GM23338 (cell line): ENCODE results near the gene EIF3K. TPM values are rescaled to one million over a fixed set of nuclear protein-coding genes. Genes with fewer than 3 reads are reported as not detected.

Source experiments
- ATAC-seq: fragments of 200-7000 bp; cut with Tn5 transposase; 3 replicates; pipeline ENCODE4 v1.9.1; 2020
- DNase-seq: peaks from one replicate; pipeline ENCODE4 v3.0.0-alpha.2; 2015; ENCODE audit warnings: low spot score
- H2AFZ ChIP-seq: fragments of 200-600 bp; sonication (generic); 2 replicates; pipeline ENCODE4 v1.8.0; 2016; ENCODE audit warnings: antibody characterized with exemption, mild to moderate bottlenecking, moderate library complexity
- H3F3A ChIP-seq: fragments of 200-600 bp; sonication (generic); replicated peaks from 2 replicates; pipeline ENCODE4 v1.8.0; 2017; ENCODE audit warnings: antibody characterized with exemption, mixed run types, low read depth
- H3K27ac ChIP-seq: fragments of 200-600 bp; sonication (generic); 2 replicates; pipeline ENCODE4 v1.6.1; 2016; ENCODE audit warnings: low read depth
- H3K27me3 ChIP-seq: fragments of 200-600 bp; sonication (generic); 2 replicates; pipeline ENCODE4 v1.8.0; 2016; ENCODE audit warnings: mild to moderate bottlenecking, mixed run types, moderate library complexity; ENCODE audit not compliant: insufficient read depth
- H3K36me3 ChIP-seq: fragments of 200-600 bp; sonication (generic); 2 replicates; pipeline ENCODE4 v1.8.0; 2016; ENCODE audit warnings: mild to moderate bottlenecking; ENCODE audit not compliant: insufficient read depth
- H3K4me1 ChIP-seq: fragments of 200-600 bp; sonication (generic); 2 replicates; pipeline ENCODE4 v1.8.0; 2016; ENCODE audit warnings: mild to moderate bottlenecking, moderate library complexity; ENCODE audit not compliant: insufficient read depth
- H3K4me2 ChIP-seq: fragments of 200-600 bp; sonication (generic); 2 replicates; pipeline ENCODE4 v1.7.1; 2017; ENCODE audit warnings: mixed run types
- H3K4me3 ChIP-seq: fragments of 200-600 bp; sonication (generic); 2 replicates; pipeline ENCODE4 v1.6.1; 2016; ENCODE audit warnings: mixed run types
- H3K79me2 ChIP-seq: fragments of 200-600 bp; sonication (generic); replicated peaks from 2 replicates; pipeline ENCODE4 v1.8.0; 2017; ENCODE audit warnings: mild to moderate bottlenecking; ENCODE audit not compliant: insufficient read depth
- H3K9me2 ChIP-seq: fragments of 200-600 bp; sonication (generic); 2 replicates; pipeline ENCODE4 v1.8.0; 2017; ENCODE audit not compliant: insufficient read depth
- H4K20me1 ChIP-seq: fragments of 200-600 bp; sonication (generic); replicated peaks from 2 replicates; pipeline ENCODE4 v1.8.0; 2017; ENCODE audit warnings: mild to moderate bottlenecking; ENCODE audit not compliant: insufficient read depth
- H3K27ac Mint-ChIP-seq: 2 replicates; pipeline ENCODE4 v1.8.0; 2020; ENCODE audit warnings: inconsistent platforms, mild to moderate bottlenecking, moderate library complexity, mixed read lengths
- H3K27me3 Mint-ChIP-seq: 3 replicates; pipeline ENCODE4 v1.8.0; 2022; ENCODE audit warnings: low read depth, mild to moderate bottlenecking, moderate library complexity, mixed read lengths, inconsistent platforms; ENCODE audit not compliant: insufficient read depth, poor library complexity
- H3K36me3 Mint-ChIP-seq: 3 replicates; pipeline ENCODE4 v1.8.0; 2021; ENCODE audit warnings: low read depth, mild to moderate bottlenecking, inconsistent platforms, moderate library complexity, mixed read lengths
- H3K4me1 Mint-ChIP-seq: 3 replicates; pipeline ENCODE4 v1.8.0; 2020; ENCODE audit warnings: mild to moderate bottlenecking, inconsistent platforms, mixed read lengths
- H3K4me3 Mint-ChIP-seq: 3 replicates; pipeline ENCODE4 v1.8.0; 2021; ENCODE audit warnings: moderate library complexity, mild to moderate bottlenecking, inconsistent platforms, mixed read lengths
- H3K9me3 Mint-ChIP-seq: 3 replicates; pipeline ENCODE4 v1.8.0; 2020; ENCODE audit warnings: moderate library complexity, mild to moderate bottlenecking, inconsistent platforms, mixed read lengths
- CTCF ChIP-seq, 2 experiments: fragments of 200-600 bp in 1 of 2; sonication (generic) in 1 of 2; conservative IDR thresholded peaks; 2 replicates each; pipeline versions ENCODE4 v1.5.1 to v1.6.1; 2016 to 2017; ENCODE audit warnings: antibody characterized with exemption in 2 of 2, low read depth in 2 of 2, mild to moderate bottlenecking in 2 of 2, moderate library complexity in 1 of 2
- NANOG ChIP-seq: IDR thresholded peaks from 2 replicates; pipeline ENCODE4 v1.6.1; 2016; ENCODE audit warnings: antibody characterized with exemption, borderline replicate concordance
- ZNF114 ChIP-seq: fragments of 250-450 bp; sonication (Bioruptor Pico); IDR thresholded peaks from 2 replicates; pipeline ENCODE4 v1.5.0; 2020; ENCODE audit warnings: mild to moderate bottlenecking, moderate library complexity
- ZNF331 ChIP-seq: fragments of 250-450 bp; sonication (Bioruptor Pico); IDR thresholded peaks from 2 replicates; pipeline ENCODE4 v1.5.0; 2020; ENCODE audit warnings: low read depth, mild to moderate bottlenecking, moderate library complexity
- polyA plus RNA-seq: library from polyadenylated mRNA; unstranded; fragments of >200 nt; fragmentation: Nextera tagmentation; extraction: Ambion mirVana; gene quantifications from 2 replicates; pipeline ENCODE4 v1.2.1, GENCODE V29; 2016
- total RNA-seq: library from RNA; depleted of rRNA; stranded (reverse); fragments of >200 nt; shearing (Covaris generic); gene quantifications from 2 replicates; pipeline ENCODE4 v1.2.3, GENCODE V29; 2014

EIF3K gene
- total and polyA plus RNA-seq, 2 experiments from 2014 or later: 226 to 509 TPM

DNA sequence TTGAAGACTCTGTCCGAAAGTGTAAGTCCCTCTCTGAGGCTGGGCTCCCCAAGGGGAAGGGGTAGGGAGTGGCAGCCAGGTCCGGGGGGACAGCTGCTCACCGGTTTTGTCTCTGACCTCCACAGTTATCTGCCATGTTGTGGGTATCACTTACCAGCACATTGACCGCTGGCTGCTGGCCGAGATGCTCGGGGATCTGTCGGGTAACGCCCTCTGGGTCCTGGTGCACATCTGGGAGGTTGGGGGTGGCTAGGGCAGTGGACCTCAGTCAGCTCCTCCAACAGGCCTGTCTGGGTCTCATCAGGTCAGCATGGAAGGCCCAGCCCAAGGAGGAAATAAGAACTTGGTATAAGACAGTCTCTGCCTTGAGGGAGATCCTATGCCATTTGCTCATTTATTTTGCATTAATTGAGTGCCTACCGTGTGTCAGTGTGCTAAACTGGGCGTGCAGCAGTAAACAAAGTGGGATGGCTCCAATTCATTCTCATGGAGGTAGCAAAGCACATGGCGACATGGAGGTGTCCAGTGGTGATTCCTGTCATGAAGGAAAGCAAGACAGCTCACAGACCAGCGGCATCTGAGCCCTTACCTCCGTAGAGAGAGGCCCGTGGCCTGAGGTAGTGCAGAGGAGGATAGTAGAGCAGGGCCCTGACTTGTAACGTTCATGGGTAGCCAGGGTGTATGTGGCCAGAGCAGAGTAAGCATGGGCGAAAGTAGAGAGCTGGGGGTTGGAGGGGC is 13.7 kb downstream of the EIF3K start (continued):
- TF ChIP-seq CTCF (conservative IDR thresholded peaks at IDR 0.05; ENCODE audit: low read depth in 2 of 2): no peak
- TF ChIP-seq ZNF114: no peak
- no peak for TF ChIP-seq ZNF331 (CRISPR knock-in tag)

DNA sequence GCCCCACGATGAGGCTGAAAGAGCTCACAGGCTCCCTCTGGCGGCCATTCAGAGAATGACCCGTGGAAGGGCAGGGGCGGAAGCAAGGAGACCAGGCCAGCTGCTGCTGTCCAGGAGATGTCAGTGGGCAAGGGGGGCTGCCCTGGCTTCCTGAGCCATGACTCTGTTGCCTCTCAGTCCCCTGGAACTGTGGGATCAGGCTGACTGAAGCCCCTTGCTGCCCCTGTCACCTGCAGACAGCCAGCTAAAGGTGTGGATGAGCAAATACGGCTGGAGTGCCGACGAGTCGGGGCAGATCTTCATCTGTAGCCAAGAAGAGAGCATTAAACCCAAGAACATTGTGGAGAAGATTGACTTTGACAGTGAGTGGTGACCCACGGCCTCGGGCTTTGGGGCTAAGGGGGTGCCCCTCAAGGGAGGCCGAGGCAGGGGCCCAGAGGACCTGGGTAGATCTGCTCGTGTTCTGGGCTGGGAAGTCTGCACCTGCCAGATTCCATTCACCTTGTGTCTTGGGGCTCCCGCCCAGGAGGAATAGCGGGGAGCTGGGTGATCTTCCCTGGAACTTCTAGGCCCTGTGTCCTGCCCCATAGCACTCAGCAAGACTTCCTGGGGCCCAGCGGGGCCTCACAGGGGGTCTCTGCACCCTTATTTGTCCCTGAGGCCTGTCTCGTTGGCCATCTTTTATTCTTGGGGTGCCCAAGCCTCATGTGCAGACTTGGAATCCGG is 15.9 kb downstream of the EIF3K start:
- no peaks in the 10 kb centered on the region for H3K9me2 ChIP-seq
- no peaks in the 10 kb centered on the region; the same call in 1 of the 2 replicates for H4K20me1 ChIP-seq
- H3K4me1 Mint-ChIP-seq: peaks cover 14% of the 10 kb centered on the region
- peaks cover 13% of the 10 kb centered on the region; the same call in 1 of the 2 replicates for H3K36me3 ChIP-seq
- no peaks in the 10 kb centered on the region for H3K79me2 ChIP-seq
- no peak for TF ChIP-seq NANOG
- TF ChIP-seq CTCF (conservative IDR thresholded peaks at IDR 0.05; ENCODE audit: low read depth in 2 of 2): peak; percentile 90 to 99
- H3F3A ChIP-seq: peaks cover 16% of the 10 kb centered on the region
- no peaks in the 10 kb centered on the region for H3K9me3 Mint-ChIP-seq
- DNase-seq (peak; percentile 73), ATAC-seq (peak; percentile 40)
- peaks cover 14% of the 10 kb centered on the region for H3K27me3 Mint-ChIP-seq
- H3K4me3 ChIP-seq: no peak overlapping the region
- H3K4me1 ChIP-seq: peaks cover 4% of the 10 kb centered on the region; the same call in 1 of the 2 replicates
- peak overlapping the region; percentile 89; the same call in 1 of the 2 replicates for H3K27ac Mint-ChIP-seq
- H3K27ac ChIP-seq: peak overlapping the region; percentile 73; the same call in 1 of the 2 replicates
- no peak overlapping the region for H3K4me3 Mint-ChIP-seq
- H2AFZ ChIP-seq: no peak overlapping the region
- peaks cover 69% of the 10 kb centered on the region for H3K36me3 Mint-ChIP-seq
- no peak overlapping the region for H3K4me2 ChIP-seq
- no peaks in the 10 kb centered on the region for H3K27me3 ChIP-seq
